Cortex of kidney (tissue), 1 donor: Measurements from ENCODE around the gene KICS2.
"Not testable (repeated sequence)": the region's sequence is repeated elsewhere in the genome, so short reads cannot be mapped to it uniquely, and the experiment has no call there.

Experiments
- DNase-seq: peaks from one replicate; lab custom pipeline; 2025; lab: John Stamatoyannopoulos, UW

Gene KICS2

GRCh38 chr12:64216239-64216638 lies 5.9 kb downstream of the KICS2 start:
- DNase-seq, result no peak

DNA sequence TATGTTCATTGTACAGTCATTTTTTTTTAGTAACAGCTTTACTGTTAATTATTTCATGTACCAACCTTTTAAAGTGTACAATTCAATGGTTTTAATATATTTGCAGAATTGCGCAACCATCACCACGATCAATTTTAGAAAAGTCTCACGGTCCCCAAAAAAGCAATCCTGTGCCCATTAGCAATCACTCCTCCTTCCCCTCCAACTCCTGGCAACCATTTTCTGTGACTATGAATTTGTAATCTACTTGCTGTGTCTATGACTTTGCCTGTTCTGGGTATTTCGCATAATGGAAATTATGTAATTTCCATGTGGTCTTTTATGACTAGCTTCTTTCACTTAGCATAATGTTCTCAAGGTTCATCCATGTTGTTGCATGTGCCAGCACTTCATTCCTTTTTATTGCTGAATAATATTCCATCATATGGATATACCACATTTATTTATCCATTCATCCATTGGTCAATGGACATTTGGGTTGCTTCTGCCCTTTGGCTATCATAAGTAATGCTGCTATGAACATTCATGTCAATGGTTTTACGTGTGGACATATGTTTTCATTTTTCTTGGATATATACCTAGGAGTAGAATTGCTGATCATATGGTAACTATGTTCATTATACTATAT lies 9.9 kb downstream of the KICS2 start:
- DNase-seq, result no peak

DNA sequence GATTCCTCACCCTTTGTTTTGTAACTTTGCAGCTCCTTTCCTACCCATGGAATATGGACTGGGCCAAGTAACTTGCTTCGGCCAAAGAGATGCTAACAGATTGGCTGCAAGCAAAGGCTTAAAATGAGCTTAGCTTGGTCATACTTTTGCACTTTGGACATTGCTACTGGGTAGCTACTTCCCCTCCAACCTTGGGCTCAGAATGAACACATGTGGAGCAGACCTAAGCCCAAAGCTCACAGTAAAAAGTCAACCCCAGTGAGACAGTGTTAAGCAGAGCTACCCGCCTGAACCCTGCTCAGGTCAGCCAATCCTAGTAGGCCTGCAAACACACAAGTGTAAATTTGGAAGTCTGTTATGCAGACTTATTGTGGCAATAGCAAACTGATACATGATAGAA lies 14.6 kb downstream of the KICS2 start:
- DNase-seq, result no peak

DNA sequence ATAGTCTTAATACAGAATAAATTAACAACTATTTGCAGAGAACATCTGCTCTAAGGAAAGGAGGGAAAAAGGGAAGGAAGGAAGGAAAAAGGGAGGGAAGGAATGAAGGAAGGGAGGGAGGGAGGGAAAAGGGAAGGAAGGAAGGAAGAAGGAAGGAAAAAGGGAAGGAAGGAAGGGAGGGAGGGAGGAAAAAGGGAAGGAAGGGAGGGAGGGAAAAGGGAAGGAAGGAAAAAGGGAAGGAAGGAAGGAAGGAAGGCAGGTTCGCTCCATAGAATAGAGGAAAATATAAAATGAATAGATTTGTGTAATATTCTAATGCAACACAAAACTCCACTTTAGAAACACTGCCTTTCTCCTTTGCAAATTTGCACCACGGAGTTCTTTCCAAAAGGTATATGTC lies 16.6 kb downstream of the KICS2 start:
- DNase-seq, result no peak

GRCh38 chr12:64203775-64204174 lies 18.3 kb downstream of the KICS2 start:
- no peak for DNase-seq

GRCh38 chr12:64203036-64203435 lies 19.1 kb downstream of the KICS2 start:
- no peak for DNase-seq

- DNase-seq, result not testable (repeated sequence)
Measured at GRCh38 chr12:64195841-64196240, 26.3 kb downstream of the KICS2 start.

DNA sequence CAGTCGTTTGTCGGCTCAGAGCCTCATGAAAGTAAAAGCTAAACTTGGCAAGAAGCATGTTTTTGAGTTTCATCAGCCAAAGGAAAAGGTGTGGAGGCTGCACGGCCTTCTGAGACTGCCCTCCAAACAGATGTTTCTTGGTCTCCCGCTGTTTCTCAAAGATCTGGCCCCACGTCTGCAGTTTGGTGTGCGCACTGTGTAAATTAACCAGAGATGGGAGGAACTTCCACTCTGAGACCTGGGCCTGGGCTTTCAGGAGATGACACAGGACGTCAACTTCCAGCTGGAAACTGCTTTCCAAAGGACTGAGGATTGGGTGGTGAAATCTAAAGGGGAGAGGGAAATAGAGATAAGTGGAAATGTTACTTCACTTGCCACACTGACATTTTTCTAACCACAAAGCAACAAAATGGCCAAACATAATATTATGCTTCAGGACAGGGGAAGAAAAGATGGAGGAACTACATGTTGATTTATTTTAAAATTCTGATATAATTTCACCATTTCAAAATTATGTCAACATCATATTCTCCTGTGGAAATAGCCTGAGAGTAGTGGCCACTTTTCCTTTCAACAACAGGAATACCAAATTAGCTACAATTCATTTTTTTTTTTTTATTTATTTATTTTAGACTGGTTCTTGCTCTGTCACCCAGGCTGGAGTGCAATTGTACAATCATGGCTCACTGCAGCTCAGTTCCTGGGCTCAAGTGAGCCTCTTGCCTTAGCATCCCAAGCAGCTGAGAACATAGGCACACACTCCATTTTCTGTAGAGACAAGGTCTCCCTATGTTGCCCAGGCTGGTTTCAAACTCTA lies 27.6 kb downstream of the KICS2 start:
- DNase-seq, result no peak

DNA sequence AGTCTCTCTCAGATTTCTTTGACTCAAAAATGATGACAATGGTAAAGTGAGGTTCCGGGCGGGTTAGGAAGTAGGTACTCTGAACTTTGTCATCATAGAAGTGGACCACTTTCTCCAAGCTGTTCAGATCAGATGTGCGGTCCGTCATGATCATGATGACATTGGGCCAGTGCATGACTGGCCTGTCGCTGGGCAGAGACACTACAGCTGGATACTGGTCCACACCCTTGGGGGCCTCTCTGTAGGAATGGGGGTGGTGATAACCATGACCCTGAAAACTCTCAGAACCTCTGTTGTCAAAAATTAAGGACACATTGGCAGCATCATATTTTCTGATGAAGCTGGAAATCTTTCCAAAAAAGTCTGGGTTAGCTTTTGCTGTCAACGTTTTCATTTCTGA lies 28.2 kb downstream of the KICS2 start:
- no peak for DNase-seq

DNA sequence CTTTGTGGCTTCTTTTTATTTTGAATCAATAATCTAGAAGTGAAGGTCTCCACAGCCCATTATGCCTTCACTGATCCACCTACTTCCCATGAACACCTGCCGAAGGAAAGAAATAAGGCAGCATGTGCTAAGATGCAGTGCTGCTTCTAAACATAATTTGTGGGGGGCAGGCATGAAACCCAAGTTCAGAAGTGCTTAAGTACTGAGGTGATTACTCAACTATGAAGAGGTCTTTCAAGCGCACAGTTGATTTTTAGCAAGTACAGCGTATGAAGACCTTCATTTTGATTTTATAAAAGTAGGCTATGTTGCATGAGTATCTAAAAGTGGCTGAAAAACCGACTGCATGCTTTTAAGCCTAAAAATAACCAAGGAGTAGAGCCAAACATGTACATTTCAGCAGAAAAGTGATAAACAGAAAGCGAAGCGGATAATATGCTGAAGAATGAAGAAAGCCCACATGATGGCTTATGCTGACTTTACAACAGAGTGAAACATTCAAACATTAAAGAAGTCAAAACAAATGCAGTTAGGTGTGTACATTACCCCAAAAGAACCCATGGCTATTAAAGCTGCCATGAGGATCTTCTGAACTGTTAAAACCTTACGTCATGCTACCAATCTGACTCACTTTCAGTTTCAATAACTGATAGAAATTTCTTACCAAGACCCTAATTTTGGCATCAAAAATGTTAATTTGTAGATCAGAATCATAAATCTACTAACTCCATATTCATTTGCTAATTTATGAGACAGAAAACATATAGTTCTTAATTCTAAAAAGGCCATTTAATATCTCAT lies 29.3 kb downstream of the KICS2 start:
- no peak for DNase-seq

DNA sequence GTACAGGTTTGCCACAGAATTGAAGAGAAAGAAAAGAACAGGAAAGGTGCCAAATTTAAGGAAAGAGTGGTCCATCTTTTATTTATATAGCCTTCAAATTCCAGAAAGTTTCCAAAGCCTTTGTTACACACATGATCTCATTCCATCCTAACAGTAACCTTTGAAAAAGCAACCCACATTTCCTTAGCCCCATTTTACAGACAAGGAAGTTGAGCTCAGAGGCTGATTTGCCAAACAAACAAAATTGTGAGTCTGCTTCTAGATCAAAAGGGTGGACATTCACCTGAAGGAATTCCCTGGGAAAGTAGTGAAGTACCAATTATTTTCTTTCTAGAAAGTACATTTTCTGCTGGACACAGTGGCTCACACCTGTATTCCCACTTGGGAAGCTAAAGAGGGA lies 32.0 kb downstream of the KICS2 start:
- DNase-seq, result no peak

DNA sequence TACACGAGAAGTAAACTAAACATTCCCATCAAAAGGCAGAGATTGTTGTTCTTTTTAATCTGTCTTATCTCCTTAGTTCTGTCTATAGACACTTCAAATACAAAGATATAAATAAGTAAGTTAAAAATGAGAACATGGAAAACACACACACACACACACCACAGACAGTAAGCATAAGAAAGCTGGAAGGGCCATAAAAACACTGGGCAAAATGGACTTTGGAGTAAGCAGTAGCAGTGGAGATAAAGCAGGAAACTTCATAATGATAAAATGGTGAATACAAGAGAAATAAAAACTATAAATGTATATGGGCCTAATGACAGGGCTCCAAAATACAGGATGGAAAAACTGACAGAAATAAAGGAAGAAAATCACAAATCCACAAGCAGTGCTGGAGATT lies 32.6 kb downstream of the KICS2 start:
- DNase-seq, result no peak

- DNase-seq, result no peak
Measured at GRCh38 chr12:64187794-64188193, 34.3 kb downstream of the KICS2 start.

DNA sequence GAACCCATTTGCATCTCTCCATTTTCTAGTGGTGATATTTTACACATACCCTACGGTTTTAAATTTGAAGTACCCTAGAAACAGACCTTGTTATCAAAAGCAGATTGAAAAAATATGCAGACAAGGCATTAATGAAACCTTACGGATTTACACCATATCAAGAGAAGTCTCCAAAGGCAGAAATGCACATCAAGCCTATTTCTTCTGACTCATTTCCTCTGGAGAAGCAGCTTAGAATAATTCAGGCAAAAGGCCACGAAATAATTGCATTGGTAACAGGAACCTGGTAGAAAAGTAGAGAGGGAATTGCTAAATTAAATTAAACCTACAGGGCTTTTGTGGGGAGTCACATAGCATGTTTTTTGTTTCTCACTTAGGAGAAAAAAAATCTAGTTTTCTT lies 34.7 kb downstream of the KICS2 start:
- no peak for DNase-seq

- DNase-seq, result no peak
Measured at GRCh38 chr12:64186789-64187188, 35.3 kb downstream of the KICS2 start.

DNA sequence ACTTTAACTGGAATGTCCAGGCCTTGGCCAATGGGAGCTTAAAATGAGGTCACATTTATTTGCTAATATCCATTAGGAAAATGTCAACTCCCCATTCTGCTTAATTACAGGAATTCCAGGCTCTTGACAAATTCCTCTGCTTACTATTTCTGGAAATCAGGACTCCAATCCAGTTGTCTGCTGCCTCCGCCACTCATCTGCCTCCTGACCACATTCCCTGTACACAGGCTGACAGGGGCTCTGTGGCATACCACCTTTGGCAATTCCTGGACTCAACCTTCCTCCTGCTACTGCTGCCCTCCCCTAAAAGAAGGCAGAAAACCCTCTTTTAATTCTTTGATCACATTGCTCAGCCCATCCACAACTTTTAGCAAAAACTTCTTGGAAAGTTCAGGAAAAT lies 37.9 kb downstream of the KICS2 start:
- no peak for DNase-seq

DNA sequence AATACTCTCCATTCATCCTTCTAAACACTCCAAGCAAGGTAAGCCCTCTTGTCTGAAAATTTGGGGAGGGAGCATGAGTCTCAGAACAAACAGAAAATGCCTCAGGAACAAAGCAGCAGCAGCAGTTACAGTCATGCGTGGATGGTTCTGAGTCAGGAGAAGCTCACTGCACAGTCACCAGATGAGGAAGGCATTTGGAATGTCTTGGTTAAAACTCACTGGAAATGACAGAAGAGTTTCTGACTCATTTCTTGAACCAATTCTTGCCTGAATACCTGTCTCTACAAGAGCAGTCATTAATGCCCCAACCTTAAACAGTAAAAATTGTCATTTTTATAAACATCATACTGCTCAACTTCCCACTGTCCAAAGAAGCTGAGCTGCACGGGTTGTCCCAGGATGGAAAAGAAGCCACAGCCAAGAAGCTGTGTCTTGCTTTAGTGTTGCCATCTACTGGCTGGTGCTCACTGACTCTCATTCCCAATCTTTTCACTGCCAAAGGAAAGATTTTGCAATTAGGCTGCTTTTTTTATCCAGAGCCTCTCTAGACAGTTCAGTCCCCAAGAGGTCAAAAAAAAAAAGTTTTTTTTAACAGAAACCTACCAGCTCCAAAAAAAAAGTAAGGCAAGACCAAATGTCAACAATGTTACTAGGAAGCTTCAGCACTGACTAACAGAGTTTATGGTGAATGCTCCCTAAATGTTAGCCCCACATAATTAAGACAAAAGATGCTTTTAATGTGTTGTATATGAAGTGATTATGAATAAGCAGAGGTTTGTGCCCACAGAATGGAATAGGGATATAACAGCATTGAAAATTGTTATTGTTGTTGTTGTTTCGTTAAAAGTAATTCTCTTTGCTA lies 40.4 kb downstream of the KICS2 start:
- no peak for DNase-seq

DNA sequence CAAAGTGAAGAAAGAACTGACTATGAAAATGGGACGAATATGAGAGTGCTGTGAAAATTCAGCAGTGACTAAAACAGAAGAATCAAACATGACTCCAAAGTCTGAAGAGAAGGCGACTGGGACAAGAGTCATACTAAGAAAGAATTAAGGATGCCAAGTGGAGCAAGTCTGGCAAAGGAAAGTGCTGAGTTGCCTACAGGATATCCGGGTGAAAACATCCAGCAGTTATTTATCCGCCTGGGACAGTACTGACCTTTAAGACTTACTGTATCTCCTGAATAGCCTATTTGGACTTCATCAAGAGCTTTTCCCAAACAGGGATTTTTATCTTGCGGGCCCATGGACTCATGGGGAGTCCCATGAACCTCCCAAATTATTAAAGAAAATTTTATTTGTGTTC lies 41.1 kb downstream of the KICS2 start:
- DNase-seq, result no peak

- no peak for DNase-seq
Measured at GRCh38 chr12:64178122-64178521, 44.0 kb downstream of the KICS2 start.

GRCh38 chr12:64177001-64177400 lies 45.1 kb downstream of the KICS2 start:
- no peak for DNase-seq

- no peak for DNase-seq
Measured at GRCh38 chr12:64175254-64175945, 46.7 kb downstream of the KICS2 start.
